PFSK-1 (cell line): ENCODE data around the gene DLGAP1.

Experiments
- FOXP2 ChIP-seq: optimal IDR thresholded peaks from 2 replicates; pipeline ENCODE3; 2011; ENCODE audit warnings: borderline replicate concordance, control low read depth, inconsistent platforms; ENCODE audit not compliant: insufficient read depth; ENCODE audit errors: extremely low read length, extremely low read depth
- POLR2AphosphoS5 ChIP-seq: IDR thresholded peaks from 2 replicates; pipeline ENCODE4 v1.6.1; 2012; ENCODE audit warnings: low read depth, mild to moderate bottlenecking, control low read depth, low read length, moderate library complexity
- SIN3A ChIP-seq: IDR thresholded peaks from 2 replicates; pipeline ENCODE4 v1.6.1; 2012; ENCODE audit warnings: mild to moderate bottlenecking, low read length, moderate library complexity, borderline replicate concordance; ENCODE audit not compliant: insufficient read depth
- TAF1 ChIP-seq: IDR thresholded peaks from 2 replicates; pipeline ENCODE4 v1.6.1; 2012; ENCODE audit warnings: low read length, control low read depth, borderline replicate concordance; ENCODE audit not compliant: insufficient read depth
- TF ChIP-seq, protein P1 (sequence below), 2 experiments: IDR thresholded peaks; 2 replicates each; pipeline versions ENCODE4 v1.6.1 to v1.8.0; 2011 to 2012; ENCODE audit warnings: low read depth in 2 of 2, low read length in 2 of 2, control low read depth in 1 of 2, inconsistent platforms in 1 of 2, mild to moderate bottlenecking in 1 of 2, moderate library complexity in 1 of 2; ENCODE audit not compliant: insufficient read depth in 1 of 2

DLGAP1 gene

DNA sequence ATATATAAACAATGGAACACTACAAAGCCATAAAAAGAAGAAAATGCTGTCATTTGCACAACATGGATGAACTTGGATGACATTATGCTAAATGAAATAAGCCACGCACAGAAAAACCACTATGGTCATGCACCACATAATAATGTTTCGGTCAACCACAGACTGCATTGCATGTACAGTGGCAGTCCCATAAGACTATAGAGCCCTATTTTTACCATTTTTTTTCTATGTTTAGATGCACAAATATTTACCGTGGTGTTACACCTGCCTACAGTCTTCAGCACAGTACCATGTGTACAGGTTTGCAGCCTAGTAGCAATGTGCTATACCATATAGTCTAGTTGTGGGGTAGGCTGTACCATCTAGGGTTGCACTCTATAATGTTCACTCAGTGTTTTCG, 476.1 kb downstream of the DLGAP1 start:
- TF ChIP-seq, protein P1, sequence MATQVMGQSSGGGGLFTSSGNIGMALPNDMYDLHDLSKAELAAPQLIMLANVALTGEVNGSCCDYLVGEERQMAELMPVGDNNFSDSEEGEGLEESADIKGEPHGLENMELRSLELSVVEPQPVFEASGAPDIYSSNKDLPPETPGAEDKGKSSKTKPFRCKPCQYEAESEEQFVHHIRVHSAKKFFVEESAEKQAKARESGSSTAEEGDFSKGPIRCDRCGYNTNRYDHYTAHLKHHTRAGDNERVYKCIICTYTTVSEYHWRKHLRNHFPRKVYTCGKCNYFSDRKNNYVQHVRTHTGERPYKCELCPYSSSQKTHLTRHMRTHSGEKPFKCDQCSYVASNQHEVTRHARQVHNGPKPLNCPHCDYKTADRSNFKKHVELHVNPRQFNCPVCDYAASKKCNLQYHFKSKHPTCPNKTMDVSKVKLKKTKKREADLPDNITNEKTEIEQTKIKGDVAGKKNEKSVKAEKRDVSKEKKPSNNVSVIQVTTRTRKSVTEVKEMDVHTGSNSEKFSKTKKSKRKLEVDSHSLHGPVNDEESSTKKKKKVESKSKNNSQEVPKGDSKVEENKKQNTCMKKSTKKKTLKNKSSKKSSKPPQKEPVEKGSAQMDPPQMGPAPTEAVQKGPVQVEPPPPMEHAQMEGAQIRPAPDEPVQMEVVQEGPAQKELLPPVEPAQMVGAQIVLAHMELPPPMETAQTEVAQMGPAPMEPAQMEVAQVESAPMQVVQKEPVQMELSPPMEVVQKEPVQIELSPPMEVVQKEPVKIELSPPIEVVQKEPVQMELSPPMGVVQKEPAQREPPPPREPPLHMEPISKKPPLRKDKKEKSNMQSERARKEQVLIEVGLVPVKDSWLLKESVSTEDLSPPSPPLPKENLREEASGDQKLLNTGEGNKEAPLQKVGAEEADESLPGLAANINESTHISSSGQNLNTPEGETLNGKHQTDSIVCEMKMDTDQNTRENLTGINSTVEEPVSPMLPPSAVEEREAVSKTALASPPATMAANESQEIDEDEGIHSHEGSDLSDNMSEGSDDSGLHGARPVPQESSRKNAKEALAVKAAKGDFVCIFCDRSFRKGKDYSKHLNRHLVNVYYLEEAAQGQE (IDR thresholded peaks at IDR 0.05; ENCODE audit: insufficient read depth in 1 of 2, low read depth in 2 of 2, low read length in 2 of 2) = no peak

DNA sequence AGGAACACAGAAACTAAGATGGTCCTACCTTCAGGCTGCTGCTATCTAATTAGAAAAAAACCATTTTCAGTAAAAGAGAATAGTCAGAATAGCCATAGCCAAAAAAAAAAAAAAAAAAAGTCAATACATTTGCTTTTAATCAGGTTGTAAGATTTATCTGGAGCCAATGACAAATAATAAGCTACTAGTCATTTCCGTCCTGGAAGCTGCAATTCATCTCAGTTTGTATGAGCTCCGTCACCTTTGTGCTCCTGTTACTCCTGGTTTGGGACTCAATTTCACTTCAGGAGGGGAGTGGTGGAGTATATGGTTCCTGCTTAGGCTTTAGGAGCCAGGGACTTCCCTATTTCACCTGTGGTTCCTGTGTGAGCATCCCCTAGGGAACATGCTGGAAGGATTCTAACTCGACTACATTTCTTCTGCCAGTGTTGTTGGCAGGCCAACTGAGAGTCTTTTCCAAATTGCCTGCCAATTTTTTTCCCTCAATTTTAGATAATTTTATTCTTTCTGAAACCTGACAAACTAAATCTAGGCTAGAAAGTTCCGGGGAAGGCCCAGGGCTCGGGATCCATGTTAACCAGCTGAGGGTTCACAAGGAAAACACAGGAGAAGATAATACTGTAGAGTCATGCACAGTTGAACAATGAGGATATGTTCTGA, 481.8 kb downstream of the DLGAP1 start:
- no peak for TF ChIP-seq POLR2AphosphoS5
- no peak for TF ChIP-seq TAF1
- TF ChIP-seq SIN3A = no peak
- no peak for TF ChIP-seq FOXP2
- TF ChIP-seq, protein P1 (IDR thresholded peaks at IDR 0.05; ENCODE audit: insufficient read depth in 1 of 2, low read depth in 2 of 2, low read length in 2 of 2) = no peak

DNA sequence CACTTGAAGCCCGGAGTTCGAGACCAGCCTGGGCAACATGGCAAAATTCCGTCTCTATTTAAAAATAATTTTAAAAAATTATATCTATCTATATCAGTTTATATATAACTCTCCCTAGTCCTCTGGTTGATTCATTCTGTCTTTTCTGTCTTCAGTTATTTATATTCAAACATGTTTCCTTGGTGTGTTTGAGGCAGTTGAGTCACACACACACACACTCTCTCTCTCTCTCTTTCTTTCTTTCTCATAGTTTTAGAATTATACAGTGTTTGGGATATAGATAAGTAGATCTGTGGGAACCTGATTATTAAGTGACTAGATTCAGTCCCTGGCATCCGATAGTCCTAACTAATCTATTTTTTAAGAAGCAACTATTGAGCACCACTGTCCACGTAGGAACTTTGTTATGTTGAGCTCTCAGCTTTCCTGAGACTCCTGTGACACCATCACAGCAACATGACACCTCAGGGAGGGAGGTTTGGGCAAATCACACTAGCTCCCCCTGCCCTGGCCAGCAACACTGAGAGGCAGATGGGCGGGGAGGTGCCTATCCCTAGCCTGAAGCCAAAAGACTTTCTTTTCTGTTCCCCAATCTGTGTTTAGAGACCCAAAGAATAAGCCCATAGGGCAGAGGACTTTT, 482.7 kb downstream of the DLGAP1 start:
- TF ChIP-seq POLR2AphosphoS5 (no peak), FOXP2 (no peak), SIN3A (no peak), TAF1 (no peak)
- TF ChIP-seq, protein P1 (IDR thresholded peaks at IDR 0.05; ENCODE audit: insufficient read depth in 1 of 2, low read depth in 2 of 2, low read length in 2 of 2) = no peak

DNA sequence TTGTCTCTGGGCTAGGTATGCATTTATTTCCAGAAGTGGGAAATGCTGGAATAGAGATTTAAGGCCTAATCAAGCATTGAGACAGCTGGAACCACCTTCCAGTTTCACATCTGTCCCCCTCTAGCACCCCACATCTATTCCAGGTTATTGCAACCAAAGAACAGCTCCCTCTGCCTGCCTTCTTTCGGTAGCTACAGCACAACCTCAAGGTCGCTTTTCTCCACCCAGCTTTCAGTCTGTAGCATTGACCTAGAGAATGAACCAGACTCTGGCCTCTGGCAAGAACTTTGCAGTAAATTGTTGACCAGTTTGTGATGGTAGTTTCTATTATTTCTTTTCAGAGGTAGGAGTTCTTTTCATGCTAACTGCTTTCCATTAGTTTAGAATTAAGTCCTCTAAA, 484.2 kb downstream of the DLGAP1 start:
- TF ChIP-seq TAF1 = no peak
- TF ChIP-seq SIN3A = no peak
- TF ChIP-seq POLR2AphosphoS5 = no peak
- TF ChIP-seq, protein P1 (IDR thresholded peaks at IDR 0.05; ENCODE audit: insufficient read depth in 1 of 2, low read depth in 2 of 2, low read length in 2 of 2) = no peak
- TF ChIP-seq FOXP2 = no peak
